ENCODE measurements around the gene RNF141.
A peak's percentile ranks its signal among the peaks of the same experiment; 100 is the strongest.

The RNF141 gene, protein sequence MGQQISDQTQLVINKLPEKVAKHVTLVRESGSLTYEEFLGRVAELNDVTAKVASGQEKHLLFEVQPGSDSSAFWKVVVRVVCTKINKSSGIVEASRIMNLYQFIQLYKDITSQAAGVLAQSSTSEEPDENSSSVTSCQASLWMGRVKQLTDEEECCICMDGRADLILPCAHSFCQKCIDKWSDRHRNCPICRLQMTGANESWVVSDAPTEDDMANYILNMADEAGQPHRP

DNA sequence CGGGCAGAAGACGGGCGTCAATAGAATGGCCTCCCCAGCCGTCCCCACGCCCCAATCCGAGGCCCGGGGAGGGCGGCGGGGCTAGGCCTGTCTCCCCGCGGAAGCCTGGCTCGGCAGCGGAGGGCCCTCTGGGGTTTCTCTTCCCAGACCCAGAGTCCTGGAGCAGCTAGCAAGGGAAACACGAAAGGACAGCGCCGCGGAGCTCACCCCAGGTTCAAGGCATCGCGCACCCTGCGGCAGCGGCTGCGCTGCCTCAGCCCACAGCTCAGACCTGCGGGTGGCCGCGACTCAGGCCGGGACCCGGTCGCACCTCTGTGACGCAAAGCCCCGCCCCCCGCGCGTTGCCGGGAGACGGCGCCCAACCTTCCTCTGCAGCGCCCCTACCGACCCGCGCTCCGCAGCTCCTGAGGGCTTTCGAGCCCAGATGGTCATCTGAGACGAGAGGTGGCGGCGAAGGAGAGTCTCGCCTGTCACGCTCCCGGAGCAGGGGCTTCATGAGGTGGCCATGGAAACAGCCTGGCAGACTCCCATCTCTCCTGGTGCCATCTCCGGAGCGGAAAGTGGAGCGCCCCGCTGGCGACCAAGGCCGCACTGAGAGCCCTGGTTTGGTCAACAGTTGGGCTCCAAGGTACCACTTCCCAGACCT lies at the start of gene RNF141:
TSS of gene RNF141 (minus strand) at position 273 of the 646 bp plus-strand sequence. CDS start 7,029 bp downstream, outside the sequence.
- peak; percentile 91 for DNase-seq (ENCODE audit: low read depth)
- TF ChIP-seq, protein P1, sequence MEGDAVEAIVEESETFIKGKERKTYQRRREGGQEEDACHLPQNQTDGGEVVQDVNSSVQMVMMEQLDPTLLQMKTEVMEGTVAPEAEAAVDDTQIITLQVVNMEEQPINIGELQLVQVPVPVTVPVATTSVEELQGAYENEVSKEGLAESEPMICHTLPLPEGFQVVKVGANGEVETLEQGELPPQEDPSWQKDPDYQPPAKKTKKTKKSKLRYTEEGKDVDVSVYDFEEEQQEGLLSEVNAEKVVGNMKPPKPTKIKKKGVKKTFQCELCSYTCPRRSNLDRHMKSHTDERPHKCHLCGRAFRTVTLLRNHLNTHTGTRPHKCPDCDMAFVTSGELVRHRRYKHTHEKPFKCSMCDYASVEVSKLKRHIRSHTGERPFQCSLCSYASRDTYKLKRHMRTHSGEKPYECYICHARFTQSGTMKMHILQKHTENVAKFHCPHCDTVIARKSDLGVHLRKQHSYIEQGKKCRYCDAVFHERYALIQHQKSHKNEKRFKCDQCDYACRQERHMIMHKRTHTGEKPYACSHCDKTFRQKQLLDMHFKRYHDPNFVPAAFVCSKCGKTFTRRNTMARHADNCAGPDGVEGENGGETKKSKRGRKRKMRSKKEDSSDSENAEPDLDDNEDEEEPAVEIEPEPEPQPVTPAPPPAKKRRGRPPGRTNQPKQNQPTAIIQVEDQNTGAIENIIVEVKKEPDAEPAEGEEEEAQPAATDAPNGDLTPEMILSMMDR (IDR thresholded peaks at IDR 0.05; ENCODE audit: low read length, missing control alignments) = peak; percentile 68
- H3K4me3 ChIP-seq (replicated peaks; ENCODE audit: low read depth, low read length) = peak within 1 kb of the TSS; percentile 82

DNA sequence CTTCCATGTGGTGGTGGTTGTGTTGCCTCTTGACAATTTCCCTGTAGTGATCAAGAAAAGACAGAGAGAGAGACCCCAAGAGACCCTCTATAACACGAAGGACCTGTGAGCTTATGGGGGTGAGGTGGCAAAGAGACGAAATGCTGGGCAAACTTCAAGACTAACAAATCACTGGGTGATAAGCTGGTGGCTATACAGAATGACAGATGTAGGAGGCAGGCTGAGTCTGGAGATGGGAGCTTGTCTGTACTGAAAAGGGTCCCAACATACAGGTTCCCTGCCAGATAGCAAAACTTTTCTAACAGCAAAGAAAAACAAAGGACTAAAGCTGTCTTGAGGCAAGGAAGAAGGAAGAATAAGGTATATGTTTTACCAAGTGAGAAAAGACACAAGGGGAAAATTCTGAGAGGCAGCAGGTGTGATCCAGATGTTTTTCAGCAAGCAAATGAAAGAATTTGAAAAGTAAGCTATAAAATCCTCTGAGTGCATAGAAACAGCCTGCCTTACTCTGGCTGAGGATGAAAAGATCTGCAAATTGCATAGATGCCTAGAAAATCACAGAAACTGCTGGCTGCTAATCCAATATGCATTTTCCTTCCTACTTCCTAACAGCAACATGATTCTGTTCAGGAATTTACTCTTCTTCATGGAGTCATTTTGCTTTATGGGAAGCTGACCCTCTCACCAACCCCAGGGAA lies 49.4 kb upstream of the RNF141 start:
- no peak overlapping the region for H3K4me3 ChIP-seq (replicated peaks; ENCODE audit: low read depth, low read length)
- TF ChIP-seq, protein P1 (IDR thresholded peaks at IDR 0.05; ENCODE audit: low read length, missing control alignments) = no peak
- no peak for DNase-seq (ENCODE audit: low read depth)

DNA sequence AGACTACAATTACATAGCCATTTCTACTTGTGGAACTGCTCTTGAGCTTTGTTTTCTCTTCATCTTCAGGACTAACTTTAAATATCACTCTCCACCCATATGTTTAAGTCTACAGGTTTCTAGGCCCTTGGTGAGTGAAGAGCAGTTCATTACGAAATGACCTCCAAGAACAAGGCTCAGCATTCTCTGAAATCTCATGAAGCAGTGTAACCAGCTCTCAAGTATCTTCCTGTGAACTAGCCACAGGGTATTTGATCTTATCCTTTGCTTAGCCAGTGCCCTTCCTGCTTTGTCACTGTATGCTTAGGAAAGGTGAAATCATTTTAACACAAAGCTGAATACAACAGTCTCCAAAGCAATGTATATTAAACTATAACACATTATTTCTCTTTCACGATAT lies 47.9 kb upstream of the RNF141 start:
- no peak overlapping the region for H3K4me3 ChIP-seq (replicated peaks; ENCODE audit: low read depth, low read length)
- TF ChIP-seq, protein P1 (IDR thresholded peaks at IDR 0.05; ENCODE audit: low read length, missing control alignments) = no peak
- no peak for DNase-seq (ENCODE audit: low read depth)

DNA sequence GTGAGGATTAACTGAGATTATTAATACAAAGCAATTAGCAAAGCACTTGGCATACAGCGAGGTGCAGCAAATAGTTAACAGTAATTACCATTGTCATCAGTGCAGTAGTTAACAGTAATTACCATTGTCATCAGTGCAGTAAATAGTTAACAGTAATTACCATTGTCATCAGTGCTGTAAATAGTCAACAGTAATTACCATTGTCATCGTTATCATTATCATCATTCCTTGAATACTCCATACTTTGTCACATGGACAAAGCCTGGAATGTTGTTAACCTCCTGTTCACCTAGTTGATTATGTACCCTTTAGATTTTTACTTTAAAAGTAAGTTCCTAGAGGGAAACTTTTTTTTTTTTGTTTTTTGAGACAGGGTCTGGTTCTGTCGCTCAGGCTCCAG lies 47.0 kb upstream of the RNF141 start:
- DNase-seq (ENCODE audit: low read depth) = no peak
- TF ChIP-seq, protein P1 (IDR thresholded peaks at IDR 0.05; ENCODE audit: low read length, missing control alignments) = no peak

DNA sequence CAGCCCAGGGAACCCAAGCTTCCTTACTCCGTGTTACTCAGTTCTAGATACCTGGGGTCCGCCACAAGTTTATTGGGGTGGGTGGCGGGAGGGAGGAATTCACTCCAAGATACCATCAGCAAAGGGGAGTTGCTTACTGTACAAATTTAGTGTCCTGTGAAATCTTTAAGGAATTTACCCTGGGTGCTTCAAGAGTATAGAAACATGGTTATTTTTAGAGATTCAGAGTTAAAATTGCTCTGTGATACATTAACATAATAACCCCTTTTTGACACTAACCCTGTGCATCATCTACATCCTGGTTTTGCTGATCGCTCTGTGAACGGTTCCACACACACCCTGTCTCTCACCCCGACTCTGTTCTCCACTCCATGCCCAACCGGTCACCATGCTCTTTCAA lies 46.4 kb upstream of the RNF141 start:
- H3K4me3 ChIP-seq (replicated peaks; ENCODE audit: low read depth, low read length) = no peak overlapping the region
- no peak for DNase-seq (ENCODE audit: low read depth)
- TF ChIP-seq, protein P1 (IDR thresholded peaks at IDR 0.05; ENCODE audit: low read length, missing control alignments) = no peak

More for the DNA sequence above, 47.0 kb upstream of the RNF141 start:
- no peak overlapping the region for H3K4me3 ChIP-seq (replicated peaks; ENCODE audit: low read depth, low read length)

DNA sequence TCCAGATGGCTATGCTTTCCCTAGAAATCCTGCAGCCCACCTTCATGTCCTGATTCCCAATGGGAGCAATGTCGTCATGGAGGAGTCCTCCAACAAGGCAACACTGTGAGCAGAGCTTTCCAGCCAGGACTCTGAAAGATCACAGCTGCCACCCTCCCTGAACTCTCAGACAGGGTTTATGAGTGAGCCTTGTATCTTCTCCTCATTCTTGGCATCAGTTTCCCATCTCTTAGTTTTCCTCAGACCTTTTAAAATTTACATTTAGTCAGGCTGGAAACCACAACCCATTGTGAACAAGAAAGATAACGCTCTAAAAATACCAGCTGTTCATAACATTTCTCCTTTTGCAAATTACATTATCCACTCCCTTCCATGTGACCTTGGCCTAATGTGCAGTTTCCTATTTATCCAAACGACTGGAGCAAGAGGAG lies 43.1 kb upstream of the RNF141 start:
- TF ChIP-seq, protein P1 (IDR thresholded peaks at IDR 0.05; ENCODE audit: low read length, missing control alignments) = no peak
- H3K4me3 ChIP-seq (replicated peaks; ENCODE audit: low read depth, low read length) = no peak overlapping the region
- DNase-seq (ENCODE audit: low read depth) = peak; percentile 93
